ENCODE results near the gene FAM13C.

The FAM13C gene

GRCh38 chr10:59312247-59312646 lies 50.1 kb downstream of the FAM13C start:
- DNase-seq = no peak

GRCh38 chr10:59311025-59311424 lies 51.3 kb downstream of the FAM13C start:
- DNase-seq = no peak

- no peak for DNase-seq
These were observed 51.9 kb downstream of the FAM13C start for GRCh38 chr10:59310324-59310914.

GRCh38 chr10:59304521-59305097 lies 57.7 kb downstream of the FAM13C start:
- no peak for DNase-seq

- no peak for DNase-seq
These were observed 59.3 kb downstream of the FAM13C start for GRCh38 chr10:59303018-59303417.

GRCh38 chr10:59302381-59302780 lies 60.0 kb downstream of the FAM13C start:
- no peak for DNase-seq

GRCh38 chr10:59301067-59301754 lies 61.1 kb downstream of the FAM13C start:
- no peak for DNase-seq

GRCh38 chr10:59300386-59300785 lies 62.0 kb downstream of the FAM13C start:
- DNase-seq = no peak

- DNase-seq = no peak
These were observed 62.4 kb downstream of the FAM13C start for GRCh38 chr10:59299933-59300332.

- no peak for DNase-seq
These were observed 71.9 kb downstream of the FAM13C start for GRCh38 chr10:59290448-59290847.

- no peak for DNase-seq
These were observed 72.5 kb downstream of the FAM13C start for GRCh38 chr10:59289853-59290252.

GRCh38 chr10:59287587-59288255 lies 74.6 kb downstream of the FAM13C start:
- DNase-seq = no peak

- no peak for DNase-seq
These were observed 76.5 kb downstream of the FAM13C start for GRCh38 chr10:59285848-59286247.

- DNase-seq = no peak
These were observed 77.3 kb downstream of the FAM13C start for GRCh38 chr10:59285073-59285472.

GRCh38 chr10:59284118-59284975 lies 78.0 kb downstream of the FAM13C start:
- no peak for DNase-seq

- DNase-seq = no peak
These were observed 78.8 kb downstream of the FAM13C start for GRCh38 chr10:59283456-59284091.

- no peak for DNase-seq
These were observed 80.5 kb downstream of the FAM13C start for GRCh38 chr10:59281861-59282260.

- DNase-seq = no peak
These were observed 82.3 kb downstream of the FAM13C start for GRCh38 chr10:59279991-59280505.

GRCh38 chr10:59279476-59279875 lies 82.9 kb downstream of the FAM13C start:
- DNase-seq = no peak

- DNase-seq = no peak
These were observed 85.4 kb downstream of the FAM13C start for GRCh38 chr10:59276919-59277318.

- DNase-seq = no peak
These were observed 86.2 kb downstream of the FAM13C start for GRCh38 chr10:59276133-59276532.

GRCh38 chr10:59273445-59273844 lies 88.9 kb downstream of the FAM13C start:
- no peak for DNase-seq

All from activated gamma-delta T cell (primary cell).